ENCODE measurements around the gene UBN1. TPM values are rescaled to one million over a fixed set of nuclear protein-coding genes. Genes with fewer than 3 reads are reported as not detected.

Gene UBN1
- total and polyA plus RNA-seq, 8 donors = 5.4 to 319 (median 34.2) TPM

DNA sequence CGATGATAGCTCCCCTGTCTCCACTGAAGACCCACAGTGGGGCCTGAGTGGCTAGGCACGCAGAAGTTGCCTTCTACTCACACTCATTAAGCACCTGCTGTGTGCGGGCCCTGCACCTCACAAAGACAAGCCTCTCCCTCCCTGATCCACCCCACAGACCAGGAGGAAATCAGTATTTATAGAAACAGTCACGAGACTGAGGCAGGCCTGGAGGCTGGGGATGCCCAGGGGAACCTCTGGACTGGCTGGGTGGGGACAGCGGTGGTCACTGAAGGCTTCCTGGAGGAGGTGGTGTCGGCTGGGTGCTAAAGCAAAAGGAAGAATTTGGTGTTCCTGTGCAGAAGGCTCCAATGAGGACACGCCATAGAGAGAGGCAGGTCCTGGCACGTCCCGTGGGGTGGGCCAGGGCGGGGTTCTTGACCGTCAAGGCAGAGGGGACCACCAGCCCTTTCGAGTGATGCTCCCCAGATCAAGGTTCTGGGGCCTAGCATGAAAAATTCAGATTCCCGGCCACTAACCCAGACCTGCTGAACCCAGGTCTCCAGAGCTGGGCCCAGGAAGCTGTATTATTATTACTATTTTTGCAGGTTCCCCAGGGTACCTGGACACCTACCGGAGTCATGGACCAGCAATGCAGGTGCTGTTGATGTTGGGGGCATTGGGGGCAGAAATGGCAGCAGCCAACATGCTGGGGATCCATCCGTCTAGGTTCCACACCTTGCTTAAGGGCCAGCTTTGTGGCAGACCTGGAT is 66.7 kb downstream of the UBN1 start:
- Histone ChIP-seq H3K4me1 (peaks cover 0 to 21% (median 4%) of the 10 kb centered on the region in 4 donors), H3K27ac (no peak overlapping the region), H3K36me3 (no peaks in the 10 kb centered on the region), H3K27me3 (no peaks in the 10 kb centered on the region), H3K9me3 (no peaks in the 10 kb centered on the region), H3K4me3 (no peak overlapping the region)
- intact Hi-C loops (cut with DNase I; ENCODE audit: low total_unique reads) = no loop called here
- whole genome bisulfite sequencing, 5 donors = 85 to 92% (median 90%) methylated on average over 15 of the region's 15 CpGs
- TF ChIP-seq, protein P1, sequence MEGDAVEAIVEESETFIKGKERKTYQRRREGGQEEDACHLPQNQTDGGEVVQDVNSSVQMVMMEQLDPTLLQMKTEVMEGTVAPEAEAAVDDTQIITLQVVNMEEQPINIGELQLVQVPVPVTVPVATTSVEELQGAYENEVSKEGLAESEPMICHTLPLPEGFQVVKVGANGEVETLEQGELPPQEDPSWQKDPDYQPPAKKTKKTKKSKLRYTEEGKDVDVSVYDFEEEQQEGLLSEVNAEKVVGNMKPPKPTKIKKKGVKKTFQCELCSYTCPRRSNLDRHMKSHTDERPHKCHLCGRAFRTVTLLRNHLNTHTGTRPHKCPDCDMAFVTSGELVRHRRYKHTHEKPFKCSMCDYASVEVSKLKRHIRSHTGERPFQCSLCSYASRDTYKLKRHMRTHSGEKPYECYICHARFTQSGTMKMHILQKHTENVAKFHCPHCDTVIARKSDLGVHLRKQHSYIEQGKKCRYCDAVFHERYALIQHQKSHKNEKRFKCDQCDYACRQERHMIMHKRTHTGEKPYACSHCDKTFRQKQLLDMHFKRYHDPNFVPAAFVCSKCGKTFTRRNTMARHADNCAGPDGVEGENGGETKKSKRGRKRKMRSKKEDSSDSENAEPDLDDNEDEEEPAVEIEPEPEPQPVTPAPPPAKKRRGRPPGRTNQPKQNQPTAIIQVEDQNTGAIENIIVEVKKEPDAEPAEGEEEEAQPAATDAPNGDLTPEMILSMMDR (IDR thresholded peaks at IDR 0.05) = no peak
- TF ChIP-seq POLR2AphosphoS5 (IDR thresholded peaks at IDR 0.05) (no peak), EP300 (IDR thresholded peaks at IDR 0.05) (no peak), POLR2A (IDR thresholded peaks at IDR 0.05) (no peak)
- DNase-seq = no peak

DNA sequence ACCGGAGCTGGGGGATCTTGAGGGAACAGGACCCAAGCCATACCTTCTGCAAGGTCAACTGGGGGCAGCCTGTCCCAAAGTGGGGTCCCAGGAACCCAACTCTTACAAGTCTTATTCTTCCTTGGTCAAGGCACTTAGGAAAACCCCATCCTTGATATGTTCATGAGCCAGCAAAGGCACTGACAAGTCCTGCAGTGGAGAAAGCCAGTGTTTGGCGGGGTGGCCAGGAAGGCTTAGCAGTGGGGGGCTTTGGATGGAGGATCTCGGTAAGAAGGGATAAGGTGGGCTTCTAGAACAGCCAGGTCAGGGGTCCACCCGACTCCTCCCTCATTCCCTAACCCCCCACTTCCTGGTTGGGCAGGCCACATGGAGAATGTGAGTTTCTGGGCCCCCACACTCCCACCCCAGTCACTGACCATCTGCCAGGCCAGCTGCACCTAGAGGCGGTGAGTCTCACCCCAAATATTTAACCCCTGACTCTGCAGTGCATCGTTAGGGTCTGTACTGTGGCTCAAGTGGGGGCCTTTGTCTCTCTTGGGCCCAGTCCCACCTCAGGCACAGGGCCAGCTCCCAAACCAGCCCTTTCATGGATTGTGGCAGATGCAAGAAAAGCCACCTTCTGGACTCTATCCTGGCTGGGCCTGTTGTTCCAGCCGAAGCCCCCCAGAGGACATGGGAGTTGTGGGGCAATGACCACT is 67.4 kb downstream of the UBN1 start:
- Histone ChIP-seq H3K36me3 (no peaks in the 10 kb centered on the region), H3K27me3 (no peaks in the 10 kb centered on the region), H3K27ac (no peak overlapping the region), H3K9me3 (no peaks in the 10 kb centered on the region), H3K4me3 (no peak overlapping the region), H3K4me1 (peaks cover 0 to 23% (median 4%) of the 10 kb centered on the region in 4 donors)
- whole genome bisulfite sequencing, 5 donors = 90 to 96% (median 92%) methylated on average over 6 to 7 of the region's 7 CpGs
- TF ChIP-seq POLR2AphosphoS5 (IDR thresholded peaks at IDR 0.05) = no peak
- no peak for TF ChIP-seq POLR2A (IDR thresholded peaks at IDR 0.05)
- no peak for TF ChIP-seq EP300 (IDR thresholded peaks at IDR 0.05)
- TF ChIP-seq, protein P1 (IDR thresholded peaks at IDR 0.05) = no peak
- intact Hi-C loops (cut with DNase I; ENCODE audit: low total_unique reads) = no loop called here
- DNase-seq = no peak

DNA sequence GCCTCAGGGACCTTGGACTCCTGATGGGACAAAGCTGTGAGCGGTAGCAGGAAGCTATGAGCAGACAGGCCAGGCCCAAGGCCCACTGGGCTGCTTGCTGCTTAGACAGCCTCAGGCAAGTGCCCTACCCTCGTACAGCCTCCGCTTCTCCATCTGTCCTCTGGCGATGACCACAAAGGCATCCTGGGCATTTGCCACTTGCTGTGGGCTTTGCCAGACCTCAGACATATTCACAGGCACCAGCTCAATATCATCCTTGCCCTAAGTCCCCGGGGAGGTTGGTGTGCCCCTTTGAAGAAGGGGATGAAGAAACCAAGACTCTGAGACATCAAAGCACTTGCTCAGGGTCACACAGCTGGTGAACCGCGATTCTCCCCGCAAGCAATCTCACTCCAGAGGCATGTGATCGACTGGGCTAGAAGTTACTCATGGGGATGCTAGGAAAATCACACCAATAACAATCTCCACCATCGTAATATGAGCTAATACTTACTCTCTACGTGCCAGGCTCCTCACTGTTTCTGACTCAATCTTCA is 68.0 kb downstream of the UBN1 start:
- Histone ChIP-seq H3K27me3 (no peaks in the 10 kb centered on the region), H3K9me3 (no peaks in the 10 kb centered on the region), H3K36me3 (no peaks in the 10 kb centered on the region), H3K27ac (no peak overlapping the region), H3K4me3 (no peak overlapping the region), H3K4me1 (peaks cover 0 to 23% (median 4%) of the 10 kb centered on the region in 4 donors)
- intact Hi-C loops (cut with DNase I; ENCODE audit: low total_unique reads) = no loop called here
- 80 to 87% (median 82%) methylated on average over 11 of the region's 11 CpGs for WGBS, 5 donors
- DNase-seq = no peak
- TF ChIP-seq POLR2AphosphoS5 (IDR thresholded peaks at IDR 0.05) (no peak), EP300 (IDR thresholded peaks at IDR 0.05) (no peak)
- TF ChIP-seq, protein P1 (IDR thresholded peaks at IDR 0.05) = no peak

DNA sequence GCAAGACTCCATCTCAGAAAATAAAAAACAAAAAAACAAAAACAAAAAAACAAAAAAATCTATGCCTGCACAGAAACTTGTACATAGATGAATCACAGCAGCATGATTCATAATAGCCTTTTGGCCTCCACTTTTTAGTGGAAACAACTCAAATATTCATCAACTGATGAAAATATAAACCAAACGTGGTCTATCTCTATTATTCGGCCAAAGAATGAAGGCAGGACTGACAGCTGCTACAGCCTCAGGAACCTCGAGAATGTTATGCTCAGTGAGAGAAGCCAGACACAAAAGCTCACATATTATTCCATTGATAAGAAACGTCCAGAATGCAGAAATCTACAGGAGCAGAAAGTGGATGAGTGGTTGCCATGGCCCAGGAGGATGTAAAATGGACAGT is 69.8 kb downstream of the UBN1 start:
- peaks cover 0 to 22% (median 4%) of the 10 kb centered on the region in 4 donors for H3K4me1 ChIP-seq
- no peak overlapping the region for H3K27ac ChIP-seq
- DNase-seq = no peak
- H3K27me3 ChIP-seq = peaks cover 0 to 4% (median 0%) of the 10 kb centered on the region in 3 donors
- WGBS, 5 donors = 32 to 48% (median 39%) methylated on average over 4 of the region's 4 CpGs
- H3K36me3 ChIP-seq = no peaks in the 10 kb centered on the region
- intact Hi-C loops (cut with DNase I; ENCODE audit: low total_unique reads) = no loop called here
- TF ChIP-seq POLR2A (IDR thresholded peaks at IDR 0.05) = no peak
- TF ChIP-seq EP300 (IDR thresholded peaks at IDR 0.05) = no peak
- TF ChIP-seq, protein P1 (IDR thresholded peaks at IDR 0.05) = no peak
- TF ChIP-seq POLR2AphosphoS5 (IDR thresholded peaks at IDR 0.05) = no peak
- H3K4me3 ChIP-seq = no peak overlapping the region
- no peaks in the 10 kb centered on the region for H3K9me3 ChIP-seq
